Caco-2 (cell line): ENCODE results near the gene MS4A1. TPM values are rescaled to one million over a fixed set of nuclear protein-coding genes. Genes with fewer than 3 reads are reported as not detected.
"Not testable (repeated sequence)": the region's sequence is repeated elsewhere in the genome, so short reads cannot be mapped to it uniquely, and the experiment has no call there.

Experiments
- BruUV-seq: library from RNA; stranded (reverse); fragments of 400-500 nt; replicated peaks from 2 replicates; lab custom pipeline; 2021; lab: Mats Ljungman, UMichigan
- CTCF ChIA-PET: fragments of 300-600 bp; sonication (Branson Sonifier 250); formaldehyde crosslinking; loops from one replicate; lab custom pipeline; 2022; ENCODE audit warnings: antibody characterized with exemption; lab: Charles Lee
- POLR2A ChIA-PET: fragments of 300-600 bp; sonication (Branson Sonifier 250); formaldehyde crosslinking; loops from one replicate; lab custom pipeline; 2022; ENCODE audit warnings: antibody characterized with exemption; lab: Charles Lee
- DNase-seq, 2 experiments: peaks; one replicate each; pipeline versions ENCODE4 v3.0.0 to v3.0.0-alpha.2; 2020 to 2022
- H3K27me3 ChIP-seq: replicated peaks from 2 replicates; pipeline ENCODE4 v1.6.0; 2011; ENCODE audit warnings: low read length; ENCODE audit not compliant: control insufficient read depth, insufficient read depth
- H3K36me3 ChIP-seq: 2 replicates; pipeline ENCODE4 v1.5.1; 2011; ENCODE audit warnings: low read length; ENCODE audit not compliant: control insufficient read depth, insufficient read depth
- H3K4me1 ChIP-seq: fragments of 250-450 bp; sonication (Bioruptor Pico); 2 replicates; pipeline ENCODE4 v1.5.1; 2020; ENCODE audit warnings: mild to moderate bottlenecking
- H3K4me3 ChIP-seq: 2 replicates; pipeline ENCODE4 v1.5.1; 2011; ENCODE audit warnings: low read depth, mild to moderate bottlenecking, control low read depth, low read length
- H3K9me3 ChIP-seq: fragments of 250-450 bp; sonication (Bioruptor Pico); 2 replicates; pipeline ENCODE4 v1.5.1; 2020; ENCODE audit warnings: mild to moderate bottlenecking, moderate library complexity
- H3K27ac Mint-ChIP-seq: one replicate; pipeline ENCODE4 v1.8.0; 2022; ENCODE audit warnings: mixed read lengths; ENCODE audit not compliant: unreplicated experiment
- H3K27me3 Mint-ChIP-seq: one replicate; pipeline ENCODE4 v1.8.0; 2022; ENCODE audit warnings: mixed read lengths; ENCODE audit not compliant: insufficient read depth, unreplicated experiment
- H3K36me3 Mint-ChIP-seq: one replicate; pipeline ENCODE4 v1.8.0; 2022; ENCODE audit warnings: mild to moderate bottlenecking, mixed read lengths; ENCODE audit not compliant: insufficient read depth, unreplicated experiment
- H3K4me1 Mint-ChIP-seq: one replicate; pipeline ENCODE4 v1.8.0; 2022; ENCODE audit warnings: low read depth, mixed read lengths; ENCODE audit not compliant: unreplicated experiment
- H3K4me3 Mint-ChIP-seq: one replicate; pipeline ENCODE4 v1.8.0; 2022; ENCODE audit warnings: mild to moderate bottlenecking, moderate library complexity, mixed read lengths; ENCODE audit not compliant: unreplicated experiment
- H3K9me3 Mint-ChIP-seq: one replicate; pipeline ENCODE4 v1.8.0; 2022; ENCODE audit warnings: mixed read lengths; ENCODE audit not compliant: unreplicated experiment
- CTCF ChIP-seq, 2 experiments: fragments of 200-600 bp in 1 of 2; IDR thresholded peaks; 1 replicate in 1 of 2; 2 replicates in 1 of 2; pipeline versions ENCODE4 v1.5.1 to v1.8.0; 2011 to 2022; ENCODE audit warnings: antibody characterized with exemption in 1 of 2, control low read depth in 1 of 2, inconsistent platforms in 1 of 2, low read depth in 1 of 2, low read length in 1 of 2, mild to moderate bottlenecking in 1 of 2, moderate library complexity in 1 of 2; ENCODE audit not compliant: insufficient read depth in 1 of 2, severe bottlenecking in 1 of 2, unreplicated experiment in 1 of 2
- intact Hi-C: fragments of 100-400 bp; cut with micrococcal nuclease; formaldehyde crosslinking; loops from one replicate; pipeline ENCODE4 v1.10.0; 2022; ENCODE audit not compliant: unreplicated experiment
- total RNA-seq: library from RNA; stranded (reverse); gene quantifications from 2 replicates; pipeline ENCODE4 v1.2.3, GENCODE V29; 2022

MS4A1 gene
- total RNA-seq, 1 experiment from 2014 or later: not detected

GRCh38 chr11:60500276-60500910 is 44.7 kb downstream of the MS4A1 start:
- no peaks in the 10 kb centered on the region for H3K9me3 ChIP-seq
- POLR2A ChIA-PET: no interaction called here
- H3K4me1 Mint-ChIP-seq: no peaks in the 10 kb centered on the region
- H3K9me3 Mint-ChIP-seq: peaks cover 9% of the 10 kb centered on the region
- no peak overlapping the region for H3K4me3 Mint-ChIP-seq
- TF ChIP-seq CTCF (IDR thresholded peaks at IDR 0.05; ENCODE audit: insufficient read depth in 1 of 2, low read depth in 1 of 2, low read length in 1 of 2, severe bottlenecking in 1 of 2, unreplicated experiment in 1 of 2): no peak
- no peaks in the 10 kb centered on the region for H3K27me3 ChIP-seq
- H3K36me3 Mint-ChIP-seq: no peaks in the 10 kb centered on the region
- CTCF ChIA-PET: no interaction called here
- H3K27me3 Mint-ChIP-seq: peaks cover 6% of the 10 kb centered on the region
- no peaks in the 10 kb centered on the region for H3K36me3 ChIP-seq
- BruUV-seq: no TSS peak
- H3K4me3 ChIP-seq: no peak overlapping the region
- intact Hi-C loops: no loop called here
- no peaks in the 10 kb centered on the region for H3K4me1 ChIP-seq
- no peak for DNase-seq
- no peak overlapping the region for H3K27ac Mint-ChIP-seq

GRCh38 chr11:60502221-60502775 is 46.7 kb downstream of the MS4A1 start:
- H3K4me1 Mint-ChIP-seq: no peaks in the 10 kb centered on the region
- ChIA-PET POLR2A (no interaction called here), CTCF (no interaction called here)
- peaks cover 6% of the 10 kb centered on the region for H3K27me3 Mint-ChIP-seq
- H3K27ac Mint-ChIP-seq: no peak overlapping the region
- no peaks in the 10 kb centered on the region for H3K36me3 ChIP-seq
- no peak overlapping the region for H3K4me3 ChIP-seq
- no TSS peak for BruUV-seq
- peaks cover 9% of the 10 kb centered on the region for H3K9me3 Mint-ChIP-seq
- no peaks in the 10 kb centered on the region for H3K4me1 ChIP-seq
- DNase-seq: no peak
- no peaks in the 10 kb centered on the region for H3K9me3 ChIP-seq
- no peak for TF ChIP-seq CTCF (IDR thresholded peaks at IDR 0.05; ENCODE audit: insufficient read depth in 1 of 2, low read depth in 1 of 2, low read length in 1 of 2, severe bottlenecking in 1 of 2, unreplicated experiment in 1 of 2)
- H3K36me3 Mint-ChIP-seq: no peaks in the 10 kb centered on the region
- H3K4me3 Mint-ChIP-seq: no peak overlapping the region
- intact Hi-C loops: no loop called here
- no peaks in the 10 kb centered on the region for H3K27me3 ChIP-seq

- no peaks in the 10 kb centered on the region for H3K36me3 ChIP-seq
- H3K9me3 ChIP-seq: no peaks in the 10 kb centered on the region
- ChIA-PET POLR2A (no interaction called here), CTCF (no interaction called here)
- TF ChIP-seq CTCF (IDR thresholded peaks at IDR 0.05; ENCODE audit: insufficient read depth in 1 of 2, low read depth in 1 of 2, low read length in 1 of 2, severe bottlenecking in 1 of 2, unreplicated experiment in 1 of 2): no peak
- intact Hi-C loops: no loop called here
- H3K27ac Mint-ChIP-seq: no peak overlapping the region
- H3K4me3 ChIP-seq: no peak overlapping the region
- H3K27me3 Mint-ChIP-seq: peaks cover 2% of the 10 kb centered on the region
- H3K27me3 ChIP-seq: no peaks in the 10 kb centered on the region
- H3K36me3 Mint-ChIP-seq: no peaks in the 10 kb centered on the region
- DNase-seq: no peak
- peaks cover 17% of the 10 kb centered on the region for H3K9me3 Mint-ChIP-seq
- H3K4me1 ChIP-seq: no peaks in the 10 kb centered on the region
- no TSS peak for BruUV-seq
- no peak overlapping the region for H3K4me3 Mint-ChIP-seq
- no peaks in the 10 kb centered on the region for H3K4me1 Mint-ChIP-seq
Observed at GRCh38 chr11:60504219-60504905, 48.7 kb downstream of the MS4A1 start.

GRCh38 chr11:60509609-60510008 is 54.0 kb downstream of the MS4A1 start:
- not testable (repeated sequence) for H3K36me3 ChIP-seq, BruUV-seq, H3K27ac Mint-ChIP-seq

GRCh38 chr11:60510209-60510608 is 54.6 kb downstream of the MS4A1 start:
- H3K27me3 Mint-ChIP-seq, CTCF ChIA-PET, POLR2A ChIA-PET, H3K27me3 ChIP-seq, H3K4me1 ChIP-seq, H3K27ac Mint-ChIP-seq, BruUV-seq, intact Hi-C loops, H3K36me3 ChIP-seq, DNase-seq, H3K4me3 Mint-ChIP-seq, H3K9me3 ChIP-seq, H3K4me3 ChIP-seq, H3K9me3 Mint-ChIP-seq, H3K36me3 Mint-ChIP-seq, H3K4me1 Mint-ChIP-seq: not testable (repeated sequence)

More at GRCh38 chr11:60509609-60510008, 54.0 kb downstream of the MS4A1 start:
- H3K27me3 Mint-ChIP-seq, DNase-seq, H3K36me3 Mint-ChIP-seq, H3K4me3 Mint-ChIP-seq, H3K4me1 Mint-ChIP-seq, H3K9me3 ChIP-seq, intact Hi-C loops, H3K27me3 ChIP-seq, H3K4me3 ChIP-seq, POLR2A ChIA-PET, CTCF ChIA-PET, H3K4me1 ChIP-seq: not testable (repeated sequence)
- peaks cover 16% of the 10 kb centered on the region for H3K9me3 Mint-ChIP-seq
